NK-92 treated with Interleukin-12 subunit alpha and Interleukin-12 subunit beta, amount 100 ng/mL, for 24 hours (cell line): ENCODE results near the gene HELLS.
"Not testable (repeated sequence)": the region's sequence is repeated elsewhere in the genome, so short reads cannot be mapped to it uniquely, and the experiment has no call there.

ENCODE experiments used
- DNase-seq: peaks from one replicate; lab custom pipeline; 2025; lab: John Stamatoyannopoulos, UW

HELLS gene

DNA sequence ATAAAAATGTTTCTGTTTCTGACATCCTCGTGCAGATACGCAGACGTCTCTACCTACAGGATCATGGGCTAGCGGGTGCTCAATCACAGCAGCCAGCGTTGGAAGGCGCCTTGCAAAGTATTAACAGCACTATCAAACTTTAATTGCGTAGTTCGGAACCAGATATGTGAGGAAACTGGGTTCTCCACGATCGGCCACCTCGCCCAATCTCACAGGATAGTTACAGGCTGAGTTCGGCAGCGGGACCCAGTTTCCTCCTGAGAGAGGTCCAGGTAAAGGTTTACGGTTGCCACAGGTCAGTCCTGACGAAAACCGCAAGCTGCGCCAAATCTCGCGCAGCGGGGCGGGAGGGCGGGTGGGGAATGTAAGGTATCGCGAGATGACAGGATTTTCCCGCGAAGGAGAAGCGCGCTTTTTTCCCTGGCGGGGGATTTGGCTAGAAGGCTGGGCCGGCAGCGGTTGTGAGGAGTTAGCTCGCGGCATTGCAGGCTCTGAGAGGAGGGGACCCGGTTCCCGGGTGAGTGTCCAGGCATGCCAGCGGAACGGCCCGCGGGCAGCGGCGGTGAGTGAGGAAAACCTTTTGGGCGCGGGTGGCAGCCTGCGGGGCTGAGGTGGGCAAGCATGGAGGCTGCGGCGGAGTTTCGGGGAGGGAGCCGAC lies at the start of gene HELLS:
Gene HELLS, plus strand, starts transcription at position 398 of the 658 bp plus-strand sequence. Its CDS starts 134 bp downstream, at position 532.
- peak; percentile 63 for DNase-seq

DNA sequence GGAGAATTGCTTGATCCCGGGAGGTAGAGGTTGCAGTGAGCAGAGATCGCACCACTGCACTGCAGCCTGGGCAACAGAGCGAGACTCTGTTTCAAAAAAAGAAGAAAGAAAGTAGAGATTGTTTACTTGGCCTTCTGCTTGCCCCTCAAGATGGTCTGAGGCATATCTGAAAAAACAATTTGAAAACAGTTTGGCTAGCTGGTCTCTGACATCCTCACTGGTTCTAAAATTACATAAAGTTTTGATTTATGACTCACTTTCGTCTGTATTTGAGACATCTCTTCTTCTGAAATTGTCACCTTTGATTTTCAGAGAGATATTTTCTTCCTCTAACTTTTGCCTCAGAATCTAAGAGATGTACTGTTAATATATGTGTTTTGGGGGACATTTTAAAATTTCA lies 49.6 kb upstream of the HELLS start:
- DNase-seq: no peak

DNA sequence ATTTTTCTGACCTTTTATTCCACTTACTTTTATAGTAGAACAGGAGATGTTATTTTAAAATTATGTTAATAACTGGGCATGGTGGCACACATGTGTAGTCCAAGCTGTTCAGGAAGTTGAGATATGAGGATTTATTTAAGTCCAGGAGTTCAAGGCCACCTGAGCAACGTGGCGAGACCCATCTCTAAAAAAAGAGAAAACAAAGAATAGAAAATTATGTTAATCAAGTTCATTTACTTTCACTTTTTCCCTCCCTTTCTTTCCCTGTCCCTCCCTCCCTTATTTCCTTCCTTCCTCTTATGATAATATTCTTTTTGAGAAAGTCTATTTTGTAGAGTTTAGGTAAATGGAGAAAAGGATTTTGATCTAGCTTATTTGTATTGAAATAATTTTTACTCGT lies 48.9 kb upstream of the HELLS start:
- DNase-seq: no peak

DNA sequence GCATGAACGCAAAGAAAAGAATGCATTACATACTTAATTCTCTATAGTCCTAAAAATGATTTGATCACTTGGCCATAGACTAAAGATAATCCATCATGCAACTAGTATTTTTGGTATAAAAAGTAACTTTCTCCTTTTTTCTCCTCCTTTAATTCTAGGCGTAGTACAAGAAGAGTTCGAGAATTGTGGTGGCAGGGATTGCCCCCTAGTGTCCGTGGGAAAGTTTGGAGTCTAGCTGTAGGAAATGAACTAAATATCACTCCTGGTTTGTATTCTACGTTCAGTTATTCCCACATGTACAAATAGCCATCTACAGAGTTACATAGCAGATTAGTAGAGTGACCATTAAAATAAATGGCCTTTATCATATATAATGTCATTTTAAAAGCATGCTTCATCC lies 45.5 kb upstream of the HELLS start:
- DNase-seq: no peak

DNA sequence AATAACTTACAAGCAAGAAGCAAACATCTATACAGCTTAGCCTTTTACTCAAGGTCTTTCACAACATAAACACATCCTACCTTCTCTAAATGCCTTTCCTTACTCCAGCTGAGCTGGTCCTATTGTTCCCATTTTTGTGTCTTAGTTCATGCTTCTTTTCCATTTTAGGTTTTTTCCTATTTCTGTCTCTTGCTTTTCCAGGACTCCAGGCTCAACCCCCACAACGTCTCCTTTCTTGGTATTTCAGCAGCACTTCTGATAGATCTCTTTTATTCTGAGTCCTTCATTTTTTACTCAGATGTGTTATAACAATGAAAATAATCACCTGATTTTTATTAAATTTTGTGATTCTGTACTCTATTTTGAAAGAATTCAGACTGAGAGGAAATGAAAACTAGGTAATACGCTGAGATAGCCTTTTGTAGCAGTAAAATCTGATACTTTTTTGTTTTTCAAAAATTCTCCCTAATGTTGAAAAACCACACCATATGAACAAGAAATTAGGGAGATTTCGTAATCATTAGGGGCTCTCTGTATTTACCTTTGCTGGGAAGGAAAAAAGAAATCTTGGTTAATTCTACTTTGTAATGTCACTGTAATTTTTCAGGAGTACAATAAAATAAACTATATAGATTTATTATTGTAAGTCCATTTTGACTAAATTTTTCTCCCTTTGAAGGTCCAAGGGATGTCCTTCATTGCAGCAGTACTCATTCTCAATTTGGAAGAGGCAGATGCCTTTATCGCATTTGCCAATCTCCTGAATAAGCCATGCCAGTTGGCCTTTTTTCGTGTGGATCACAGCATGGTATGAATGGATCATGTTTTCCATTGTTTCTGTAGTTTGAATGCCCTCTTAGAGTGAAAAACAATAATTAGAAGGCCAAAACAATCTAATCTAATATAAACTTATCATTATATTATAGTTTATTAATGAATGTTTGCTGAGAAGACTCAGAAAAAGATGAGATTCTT lies 24.0 kb upstream of the HELLS start:
- no peak for DNase-seq

DNA sequence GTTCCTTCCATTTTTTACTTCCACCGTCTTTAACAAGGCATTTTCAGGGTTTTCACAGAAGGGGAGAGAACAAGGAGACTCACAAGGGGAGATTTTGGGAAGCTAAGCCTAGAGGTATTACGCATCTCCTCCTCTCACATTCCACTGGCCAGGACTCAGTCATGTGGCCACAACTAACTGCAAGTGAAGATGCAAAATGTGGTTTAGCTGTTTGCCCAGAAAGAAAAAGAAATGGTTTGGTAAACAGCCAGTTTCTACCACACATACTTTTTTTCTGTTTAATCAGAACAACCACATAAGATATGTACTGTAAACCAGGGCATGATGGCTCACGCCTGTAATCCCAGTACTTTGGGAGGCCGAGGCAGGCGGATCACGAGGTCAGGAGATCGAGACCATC lies 21.4 kb upstream of the HELLS start:
- no peak for DNase-seq

DNA sequence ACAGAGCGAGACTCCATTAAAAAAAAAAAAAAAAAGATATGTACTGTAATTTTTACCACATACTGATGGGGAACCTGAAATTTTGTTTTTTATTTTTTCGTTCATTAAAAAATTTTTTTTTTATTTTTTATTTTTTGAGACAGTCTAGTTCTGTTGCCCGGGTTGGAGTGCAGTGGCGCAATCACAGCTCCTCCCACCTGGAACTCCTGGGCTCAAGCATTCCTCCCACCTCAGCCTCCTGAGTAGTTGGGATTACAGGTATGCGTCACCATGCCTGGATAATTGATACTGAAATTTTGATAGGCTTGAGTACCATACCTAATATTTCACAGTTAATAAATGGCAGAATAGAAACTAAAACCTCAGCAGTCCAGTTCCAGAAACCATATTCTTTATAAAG lies 20.9 kb upstream of the HELLS start:
- DNase-seq: no peak

DNA sequence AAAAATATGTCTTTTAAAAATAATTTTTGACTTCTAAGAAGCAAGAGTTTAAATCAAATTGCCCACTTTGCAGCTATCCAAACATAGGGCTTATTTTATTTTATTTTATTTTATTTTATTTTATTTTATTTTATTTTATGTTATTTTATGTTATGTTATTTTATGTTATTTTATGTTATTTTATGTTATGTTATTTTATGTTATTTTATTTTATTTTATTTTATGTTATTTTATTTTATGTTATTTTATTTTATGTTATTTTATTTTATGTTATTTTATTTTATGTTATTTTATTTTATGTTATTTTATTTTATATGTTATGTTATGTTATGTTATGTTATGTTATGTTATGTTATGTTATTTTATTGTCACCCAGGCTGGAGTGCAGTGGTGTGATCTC lies 14.0 kb upstream of the HELLS start:
- not testable (repeated sequence) for DNase-seq

DNA sequence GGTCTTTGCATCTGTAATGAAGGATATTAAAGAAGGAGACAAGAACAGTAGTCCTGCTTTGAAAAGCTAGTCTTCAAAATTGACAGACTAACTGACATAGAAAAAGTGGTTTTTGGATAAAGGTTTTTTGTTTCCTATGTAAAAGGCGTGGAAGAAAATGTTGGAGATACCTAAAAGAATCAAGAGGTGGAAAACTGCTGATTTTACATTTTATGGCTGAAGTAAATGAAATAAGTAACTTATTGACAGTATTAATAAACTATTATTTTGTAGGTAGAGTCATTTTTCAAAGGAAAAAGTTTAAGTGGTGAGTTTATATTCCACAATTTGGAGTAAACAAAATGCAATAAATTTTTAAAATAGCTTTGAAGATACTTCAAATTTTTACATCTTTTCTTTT lies 12.6 kb upstream of the HELLS start:
- no peak for DNase-seq

DNA sequence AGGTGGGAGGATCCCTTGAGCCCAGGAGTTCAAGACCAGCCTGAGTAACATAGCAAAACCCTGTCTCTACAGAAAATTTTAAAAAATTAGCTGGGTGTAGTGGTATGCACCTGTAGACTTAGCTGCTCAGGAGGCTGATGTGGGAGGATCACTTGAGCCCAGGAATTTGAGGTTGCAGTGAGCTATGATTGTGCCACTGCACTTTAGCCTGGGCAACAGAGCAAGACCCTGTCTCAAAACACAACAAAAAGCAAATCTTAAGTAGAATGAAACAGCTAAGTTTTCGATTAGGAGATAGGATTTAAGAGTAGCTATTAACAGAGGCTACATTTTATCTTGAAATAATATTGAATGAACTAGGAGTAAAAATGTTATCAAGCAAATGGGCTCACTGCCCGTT lies 3.3 kb upstream of the HELLS start:
- not testable (repeated sequence) for DNase-seq

DNA sequence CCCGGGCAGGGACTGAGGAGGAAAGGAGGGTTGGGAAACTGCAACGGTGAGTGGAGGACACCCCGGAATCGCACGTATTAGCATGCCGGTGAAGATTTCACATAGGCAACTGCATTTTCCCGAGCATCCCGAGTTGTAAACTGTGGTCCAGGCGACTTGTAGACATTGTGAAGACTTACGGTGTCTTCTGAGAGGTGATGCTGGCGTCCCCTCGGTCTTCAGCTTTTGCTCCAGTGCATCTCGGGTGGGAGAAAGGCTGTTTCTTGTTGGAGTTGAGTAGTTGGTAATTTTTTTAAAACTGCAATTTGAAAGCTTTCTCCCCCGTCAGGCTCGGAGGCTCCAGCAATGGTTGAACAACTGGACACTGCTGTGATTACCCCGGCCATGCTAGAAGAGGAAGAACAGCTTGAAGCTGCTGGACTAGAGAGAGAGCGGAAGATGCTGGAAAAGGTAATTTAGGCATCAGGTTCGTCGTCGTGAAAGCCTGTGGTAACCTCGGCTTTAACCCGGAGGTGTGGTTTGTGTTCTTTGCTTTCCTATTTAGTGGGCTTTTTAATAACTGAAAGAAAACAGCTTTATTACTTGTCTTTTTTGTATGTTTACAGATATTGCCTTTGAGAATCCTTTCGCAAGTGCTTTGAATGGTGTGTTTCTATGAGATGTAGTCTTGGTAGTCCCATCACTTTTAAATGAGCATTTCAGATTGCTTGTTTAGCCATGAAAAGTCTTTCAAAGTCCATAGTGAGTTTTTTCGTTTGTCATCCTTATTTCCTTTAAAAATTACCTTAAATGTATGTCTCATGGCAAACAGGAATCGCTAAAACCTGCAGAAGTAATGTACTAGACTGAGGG lies 687 bp downstream of the HELLS start:
- DNase-seq: no peak

DNA sequence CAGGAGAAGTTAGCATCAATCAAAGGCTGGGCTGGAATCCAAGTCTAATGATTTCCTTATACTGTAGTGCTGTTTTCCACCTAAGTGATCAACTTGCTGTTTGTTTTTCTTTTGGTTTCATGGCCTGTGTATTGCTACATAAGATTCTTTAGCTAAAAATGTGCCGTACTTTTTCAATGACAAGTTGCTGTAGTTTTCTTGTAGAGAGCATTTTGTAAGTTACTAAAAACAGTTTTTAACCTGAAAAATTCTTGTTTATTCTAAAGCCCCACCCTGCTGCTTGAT lies 1.3 kb downstream of the HELLS start:
- DNase-seq: no peak

DNA sequence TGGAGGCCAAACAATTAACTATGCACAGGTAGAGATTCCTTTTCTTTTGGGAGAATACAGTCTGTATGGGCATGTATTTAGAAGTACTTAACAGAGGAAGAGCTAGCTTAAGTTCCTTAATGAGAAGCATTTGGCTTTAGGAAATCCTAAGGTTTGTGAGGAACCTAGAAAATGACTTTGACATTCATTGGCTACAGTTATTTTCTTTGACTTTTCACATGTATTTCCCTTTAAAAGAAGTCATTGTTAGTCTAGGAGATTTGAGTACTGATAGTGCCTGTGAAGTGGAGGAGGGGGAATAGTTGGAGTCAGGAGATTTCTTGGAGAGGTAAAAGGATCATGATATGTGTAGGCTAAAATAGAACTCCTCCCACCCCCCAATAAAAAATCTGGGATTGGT lies 3.6 kb downstream of the HELLS start:
- no peak for DNase-seq

DNA sequence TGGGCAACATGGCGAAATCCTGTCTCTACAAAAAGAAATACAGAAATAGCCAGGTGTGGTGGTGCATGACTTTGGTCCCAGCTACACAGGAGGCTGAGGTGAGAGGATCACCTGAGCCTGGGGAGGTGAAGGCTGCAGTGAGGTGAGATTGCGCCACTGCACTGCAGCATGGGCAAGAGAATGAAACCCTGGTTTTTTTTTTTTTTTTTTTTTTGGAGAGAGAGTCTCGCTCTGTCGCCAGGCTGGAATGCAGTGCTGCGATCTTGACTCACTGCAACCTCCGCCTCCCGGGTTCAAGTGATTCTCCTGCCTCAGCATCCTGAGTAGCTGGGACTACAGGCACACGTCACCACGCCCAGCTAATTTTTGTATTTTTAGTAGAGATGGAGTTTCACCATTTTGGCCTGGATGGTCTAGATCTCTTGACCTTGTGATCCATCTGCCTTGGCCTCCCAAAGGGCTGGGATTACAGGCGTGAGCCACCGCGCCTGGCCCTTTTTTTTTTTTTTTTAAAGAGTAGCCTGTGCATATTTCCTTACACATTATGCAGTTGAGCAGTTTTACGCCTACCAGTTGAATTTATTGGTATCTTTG lies 22.2 kb downstream of the HELLS start:
- not testable (repeated sequence) for DNase-seq

DNA sequence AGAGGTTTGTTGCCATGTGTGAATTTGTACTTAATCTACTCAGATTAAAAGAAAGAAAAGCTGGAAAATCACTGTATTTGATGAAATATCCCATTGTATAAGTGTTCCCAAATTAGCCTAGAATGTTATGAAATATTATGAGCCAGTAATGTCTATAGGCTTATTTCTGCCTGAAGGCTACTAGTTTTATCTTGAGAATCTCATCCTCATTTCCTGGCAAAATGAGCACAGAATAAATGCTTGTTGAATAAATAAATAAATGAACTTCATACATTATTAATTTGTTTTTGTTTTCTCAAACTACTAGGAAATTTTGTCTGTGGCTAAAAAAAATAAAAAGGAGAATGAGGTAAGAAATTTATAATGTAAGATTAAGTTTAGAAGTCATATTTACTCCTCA lies 25.5 kb downstream of the HELLS start:
- DNase-seq: no peak

DNA sequence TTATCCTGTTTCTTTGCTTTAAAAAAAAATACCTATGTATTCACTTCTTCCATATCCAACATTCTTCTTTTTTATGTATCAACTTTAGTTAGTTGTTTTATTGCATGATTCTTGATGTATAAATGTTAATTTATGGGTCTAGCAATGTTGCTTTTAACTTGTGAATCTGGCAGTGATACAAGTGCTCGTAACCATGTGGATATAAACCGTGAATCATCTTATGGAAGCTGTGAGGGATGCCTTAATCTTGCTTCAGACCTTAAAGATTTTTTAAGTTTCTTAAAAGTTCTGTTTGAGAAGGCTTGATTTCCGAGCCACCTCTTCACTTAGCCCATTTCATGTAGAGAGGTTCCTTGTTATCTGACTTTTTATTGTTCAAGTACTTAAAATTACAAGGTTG lies 25.9 kb downstream of the HELLS start:
- DNase-seq: no peak

DNA sequence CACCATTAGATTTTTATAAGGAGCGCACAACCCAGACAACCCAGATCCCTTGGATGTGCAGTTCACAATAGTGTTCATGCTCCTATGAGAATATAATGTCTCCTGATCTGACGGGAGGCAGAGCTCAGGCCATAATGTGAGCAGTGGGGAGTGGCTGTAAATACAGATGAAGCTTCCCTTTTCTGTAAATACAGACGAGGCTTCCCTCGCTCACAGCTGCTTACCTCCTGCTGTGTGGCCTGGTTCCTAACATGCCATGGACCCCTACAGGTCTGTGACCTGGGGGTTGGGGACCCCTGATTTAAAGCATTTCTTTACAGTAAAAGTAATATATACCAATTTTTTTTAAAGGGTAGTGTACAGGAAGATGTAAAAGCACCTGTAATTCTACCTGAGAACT lies 33.2 kb downstream of the HELLS start:
- no peak for DNase-seq

DNA sequence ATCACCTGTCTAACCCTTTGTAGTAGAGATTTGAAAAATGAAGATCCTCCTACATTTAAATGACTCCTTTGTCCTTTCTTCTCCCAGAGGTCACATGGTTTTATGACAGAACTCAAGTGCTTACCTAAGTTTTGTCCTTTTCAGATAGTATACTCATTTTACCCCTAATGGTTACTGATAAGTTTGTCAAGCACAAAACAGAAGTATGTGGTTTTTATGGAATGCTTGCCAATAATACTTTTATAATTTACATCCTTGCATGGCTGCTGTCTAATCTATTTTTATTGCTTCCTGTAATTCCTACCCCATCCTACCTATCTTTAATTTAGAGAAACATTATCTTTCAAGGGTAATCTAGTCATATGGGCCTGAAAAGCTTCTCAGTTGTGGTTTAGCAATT lies 37.5 kb downstream of the HELLS start:
- DNase-seq: no peak

DNA sequence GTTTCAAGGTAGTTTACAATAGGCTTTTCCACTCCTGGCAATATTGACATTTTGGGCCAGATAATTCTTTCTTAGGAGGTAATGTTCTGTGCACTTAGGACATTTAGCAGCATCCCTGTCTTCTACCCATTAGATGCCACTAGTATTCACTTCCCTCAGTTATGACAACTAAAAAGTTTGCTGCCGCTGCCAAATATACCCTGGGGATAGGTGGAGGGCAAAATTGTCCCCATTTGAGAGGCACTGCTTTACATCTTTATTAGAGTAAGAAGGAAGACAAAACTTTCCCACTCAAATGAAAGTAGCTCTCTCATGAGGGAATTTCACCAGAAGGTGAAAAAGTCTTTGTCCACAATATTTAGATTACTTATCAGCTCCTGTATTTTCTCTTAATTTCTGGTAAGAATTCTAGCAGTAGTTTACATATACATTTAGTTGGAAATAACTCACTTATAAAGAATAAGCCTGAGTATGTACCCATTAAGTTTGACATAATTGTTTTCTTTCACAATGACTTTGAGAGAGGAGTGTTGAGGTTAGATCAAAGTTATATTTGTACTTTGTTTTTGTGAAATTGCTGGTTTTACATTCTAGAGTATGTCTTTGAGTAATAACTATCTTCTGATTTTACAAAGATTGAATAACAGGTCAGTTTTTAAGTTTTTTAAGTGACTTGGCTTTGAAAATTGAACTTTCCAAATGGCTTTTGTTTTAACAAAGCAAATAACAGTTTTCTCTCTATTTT lies 46.0 kb downstream of the HELLS start:
- no peak for DNase-seq

DNA sequence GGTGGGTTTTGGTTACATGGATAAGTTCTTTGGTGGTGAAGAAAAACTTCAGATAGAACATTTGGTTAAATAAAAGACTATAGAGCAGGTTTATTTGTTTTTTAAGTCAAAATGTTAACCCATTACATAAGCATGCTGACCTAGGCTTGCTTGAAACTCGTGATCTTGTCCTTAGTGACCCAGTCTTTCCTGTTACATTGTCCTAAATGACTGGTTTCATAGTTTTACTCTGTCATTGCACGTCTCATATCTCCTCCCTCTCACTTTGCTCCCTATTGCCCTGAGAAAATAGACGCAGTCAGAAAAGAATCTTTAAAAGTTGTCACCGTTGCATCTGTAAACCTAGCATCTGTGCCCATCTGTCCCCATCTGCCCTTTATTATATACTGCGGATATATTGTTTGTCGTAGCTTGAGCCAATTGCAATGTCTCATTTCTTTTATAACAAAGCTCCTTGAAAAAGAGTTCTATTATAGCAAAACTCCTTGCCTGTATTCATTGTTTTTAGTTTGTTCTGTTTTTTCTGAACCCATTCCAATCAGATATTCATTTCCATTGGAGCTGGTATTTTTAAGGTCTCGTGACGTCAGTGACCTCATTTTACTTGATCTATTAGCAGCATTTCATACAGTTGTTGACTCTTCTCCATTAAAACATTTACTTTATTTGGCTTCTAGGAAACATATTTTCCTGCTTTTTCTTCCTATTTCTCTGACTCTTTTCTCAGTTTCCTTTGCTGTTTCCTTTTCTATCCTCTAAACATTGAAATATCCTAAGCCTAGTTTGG lies 57.3 kb downstream of the HELLS start:
- DNase-seq: no peak

DNA sequence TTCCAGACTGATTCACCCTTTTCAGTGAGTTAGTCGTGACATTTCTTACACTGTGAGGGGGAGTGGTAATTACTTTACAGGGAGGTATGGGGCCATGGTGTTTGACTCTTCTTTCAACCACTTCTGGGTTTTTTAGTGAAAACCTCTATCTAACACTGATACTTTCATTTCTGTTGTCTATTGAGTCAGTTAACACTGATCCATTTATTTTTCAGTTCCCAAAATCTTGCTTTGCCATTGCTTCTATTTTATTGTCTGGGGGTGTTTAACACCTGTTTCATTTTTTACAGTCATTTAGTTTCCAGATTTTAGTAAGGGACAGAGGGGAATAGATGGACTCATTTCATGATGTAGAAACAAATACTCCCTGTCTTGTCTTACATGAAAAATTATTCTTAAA lies 61.5 kb downstream of the HELLS start:
- DNase-seq: no peak
